PC-9 (cell line): ENCODE data around the gene SSNA1. TPM values are rescaled to one million over a fixed set of nuclear protein-coding genes. Genes with fewer than 3 reads are reported as not detected.

Source experiments
- BruUV-seq: library from RNA; stranded (reverse); fragments of 400-500 nt; replicated peaks from 2 replicates; lab custom pipeline; 2021; lab: Mats Ljungman, UMichigan
- CTCF ChIA-PET: fragments of 300-600 bp; sonication (Branson Sonifier 250); formaldehyde crosslinking; loops from one replicate; lab custom pipeline; 2022; ENCODE audit warnings: antibody characterized with exemption; lab: Charles Lee
- POLR2A ChIA-PET: fragments of 300-600 bp; sonication (Branson Sonifier 250); formaldehyde crosslinking; loops from one replicate; lab custom pipeline; 2022; ENCODE audit warnings: antibody characterized with exemption; ENCODE audit not compliant: unreplicated experiment; lab: Charles Lee
- DNase-seq, 2 experiments: peaks; one replicate each; pipeline versions ENCODE4 v3.0.0 to v3.0.0-alpha.2; 2015 to 2022; ENCODE audit warnings: mixed read lengths in 1 of 2
- H2AFZ ChIP-seq: fragments of 200-600 bp; sonication (generic); 2 replicates; pipeline ENCODE4 v1.8.1; 2017; ENCODE audit warnings: antibody characterized with exemption
- H3F3A ChIP-seq: fragments of 200-600 bp; sonication (generic); 2 replicates; pipeline ENCODE4 v1.8.1; 2017; ENCODE audit warnings: antibody characterized with exemption, mild to moderate bottlenecking, low read depth; ENCODE audit not compliant: insufficient read depth
- H3K27ac ChIP-seq: fragments of 200-600 bp; sonication (generic); 2 replicates; pipeline ENCODE4 v1.6.1; 2016; ENCODE audit warnings: mixed run types
- H3K27me3 ChIP-seq: fragments of 200-600 bp; sonication (generic); 2 replicates; pipeline ENCODE4 v1.6.1; 2016; ENCODE audit warnings: low read depth, mixed run types; ENCODE audit not compliant: insufficient read depth
- H3K36me3 ChIP-seq: fragments of 200-600 bp; sonication (generic); 2 replicates; pipeline ENCODE4 v1.6.1; 2016; ENCODE audit warnings: low read depth, mixed run types
- H3K4me1 ChIP-seq: fragments of 200-600 bp; sonication (generic); replicated peaks from 2 replicates; pipeline ENCODE4 v1.6.1; 2016; ENCODE audit warnings: mixed run types; ENCODE audit not compliant: insufficient read depth
- H3K4me2 ChIP-seq: fragments of 200-600 bp; sonication (generic); 2 replicates; pipeline ENCODE4 v1.6.1; 2017; ENCODE audit warnings: mixed run types
- H3K4me3 ChIP-seq: fragments of 200-600 bp; sonication (generic); 2 replicates; pipeline ENCODE4 v1.6.1; 2016; ENCODE audit warnings: mixed run types
- H3K79me2 ChIP-seq: fragments of 200-600 bp; sonication (generic); 2 replicates; pipeline ENCODE4 v1.6.1; 2017; ENCODE audit warnings: low read depth, mixed run types
- H3K9me2 ChIP-seq: fragments of 200-600 bp; sonication (generic); 2 replicates; pipeline ENCODE4 v1.8.1; 2017; ENCODE audit warnings: mild to moderate bottlenecking; ENCODE audit not compliant: insufficient read depth
- H3K9me3 ChIP-seq: fragments of 200-600 bp; sonication (generic); 2 replicates; pipeline ENCODE4 v1.8.1; 2016; ENCODE audit warnings: low read depth; ENCODE audit not compliant: insufficient read depth
- H4K20me1 ChIP-seq: fragments of 200-600 bp; sonication (generic); 2 replicates; pipeline ENCODE4 v1.8.1; 2017; ENCODE audit not compliant: insufficient read depth
- CTCF ChIP-seq: fragments of 200-600 bp; sonication (generic); conservative IDR thresholded peaks from 2 replicates; pipeline ENCODE4 v1.6.1; 2017; ENCODE audit warnings: mixed run types, antibody characterized with exemption, mild to moderate bottlenecking, moderate library complexity
- EZH2 ChIP-seq: fragments of 200-600 bp; sonication (generic); IDR thresholded peaks from 2 replicates; pipeline ENCODE4 v1.8.0; 2017; ENCODE audit warnings: antibody characterized with exemption, low read depth
- intact Hi-C: fragments of 100-400 bp; cut with micrococcal nuclease; formaldehyde crosslinking; loops from one replicate; pipeline ENCODE4 v1.10.0; 2022; ENCODE audit not compliant: unreplicated experiment
- total RNA-seq: library from RNA; stranded (reverse); gene quantifications from 2 replicates; pipeline ENCODE4 v1.2.3, GENCODE V29; 2021

SSNA1 gene
- total RNA-seq, 1 experiment from 2014 or later: 98.7 TPM

DNA sequence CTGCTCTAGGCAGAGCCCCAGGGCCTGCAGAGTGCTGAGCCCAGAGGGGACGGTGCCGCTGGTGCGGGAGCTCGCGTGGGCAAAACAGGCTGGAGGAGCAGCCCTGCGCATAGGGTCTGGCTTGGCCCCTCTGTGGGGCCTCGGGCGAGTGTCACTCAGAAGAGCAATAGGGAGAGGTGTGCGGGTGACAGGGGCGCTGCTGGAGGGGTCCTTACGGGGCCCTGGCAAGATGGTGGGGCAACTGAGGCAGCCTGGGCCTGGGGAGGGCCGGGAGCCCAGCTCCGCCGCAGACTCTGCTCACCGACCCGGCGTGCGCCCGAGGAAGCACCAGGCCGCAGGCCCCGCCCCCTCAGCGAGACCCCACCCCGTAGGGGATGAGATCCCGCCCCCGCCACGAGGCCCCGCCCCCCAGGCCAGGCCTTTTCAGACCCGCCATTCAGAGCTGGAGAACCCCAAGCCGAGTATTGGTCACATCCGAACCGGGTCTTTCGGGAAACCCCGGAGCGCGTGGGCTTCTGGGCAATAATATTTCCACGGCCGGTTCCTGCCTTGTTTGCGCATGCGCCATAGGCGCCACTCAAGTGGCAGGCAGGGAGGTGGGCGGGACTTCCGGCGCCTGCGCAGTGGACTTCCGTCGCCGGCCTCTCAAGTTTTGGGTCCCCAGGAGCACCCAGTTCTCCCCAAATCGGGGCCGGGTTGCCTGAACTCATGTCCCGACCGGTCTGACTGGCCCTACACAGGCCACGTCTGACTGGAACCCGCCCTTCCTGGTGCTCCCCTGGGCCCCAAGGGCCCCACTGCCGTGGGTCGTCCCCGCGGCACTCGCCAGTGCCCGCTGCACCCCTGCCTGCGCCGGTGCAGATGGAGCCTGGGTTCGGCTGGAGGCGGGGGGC is 34.8 kb downstream of the SSNA1 start:
- H3K4me2 ChIP-seq: peak overlapping the region; percentile 99
- DNase-seq: peak; percentile 95 to 99
- H4K20me1 ChIP-seq: no peaks in the 10 kb centered on the region
- H3K36me3 ChIP-seq: no peaks in the 10 kb centered on the region
- no peaks in the 10 kb centered on the region for H3K9me3 ChIP-seq
- peaks cover 54% of the 10 kb centered on the region for H3K4me1 ChIP-seq
- ChIA-PET CTCF (interaction anchor here (0.6 to 0.9 kb wide), 5 partner anchors 13 to 222 kb away, joined by 3 to 8 read pairs (median 5); no protein-coding TSS in a partner anchor), POLR2A (interaction anchor here (0.6 to 1.8 kb wide), 10 partner anchors 13 to 433 kb away, joined by 3 to 18 read pairs (median 11); partner anchors contain the start of genes ANAPC2, SSNA1 and TUBB4B)
- no TSS peak for BruUV-seq
- H3K9me2 ChIP-seq: no peaks in the 10 kb centered on the region
- intact Hi-C loops: loop anchor here (1.0 kb wide), 1 partner anchor 25 kb away; no protein-coding TSS in a partner anchor
- H3K27me3 ChIP-seq: no peaks in the 10 kb centered on the region
- TF ChIP-seq CTCF (no peak), EZH2 (no peak)
- H2AFZ ChIP-seq: peak overlapping the region; percentile 81
- peak overlapping the region; percentile 90 for H3K4me3 ChIP-seq
- H3K27ac ChIP-seq: peak overlapping the region; percentile 79
- H3F3A ChIP-seq: peaks cover 65% of the 10 kb centered on the region
- peaks cover 7% of the 10 kb centered on the region; the same call in 1 of the 2 replicates for H3K79me2 ChIP-seq

- Histone ChIP-seq H3K36me3 (no peaks in the 10 kb centered on the region), H3K4me3 (peak within 1 kb of the TSS; percentile 90), H3K79me2 (peaks cover 7% of the 10 kb centered on the region; the same call in 1 of the 2 replicates), H3K4me1 (peaks cover 55% of the 10 kb centered on the region), H3K9me2 (no peaks in the 10 kb centered on the region), H3K4me2 (peak within 1 kb of the TSS; percentile 99), H4K20me1 (no peaks in the 10 kb centered on the region), H3K9me3 (no peaks in the 10 kb centered on the region), H3K27ac (peak within 1 kb of the TSS; percentile 79), H3F3A (peaks cover 53% of the 10 kb centered on the region), H2AFZ (peak within 1 kb of the TSS; percentile 81; the same call in 1 of the 2 replicates), H3K27me3 (no peaks in the 10 kb centered on the region)
- intact Hi-C loops: no loop called here
- POLR2A ChIA-PET: interaction anchor here (0.6 to 1.0 kb wide), 5 partner anchors 13 to 436 kb away, joined by 3 to 6 read pairs (median 3); no protein-coding TSS in a partner anchor
- no peak for TF ChIP-seq EZH2
- no peak for TF ChIP-seq CTCF
- BruUV-seq: TSS peak; percentile 74
- CTCF ChIA-PET: interaction anchor here (0.6 kb wide), 2 partner anchors 34 to 171 kb away, joined by 3 to 9 read pairs; partner anchors contain the start of gene ENTPD2
- peak; percentile 81 to 93 for DNase-seq
Measured at GRCh38 chr9:137224830-137225694, 36.6 kb downstream of the SSNA1 start, which contains the start of gene CYSRT1. Gene CYSRT1 (plus strand): TSS chr9:137225174. CDS start chr9:137225622, 448 bp downstream.
